ENCODE measurements around the gene SNTB2. TPM values are rescaled to one million over a fixed set of nuclear protein-coding genes. Genes with fewer than 3 reads are reported as not detected.
A peak's percentile ranks its signal among the peaks of the same experiment; 100 is the strongest.

The SNTB2 gene
- total RNA-seq, 1 donor, result 35.5 TPM

DNA sequence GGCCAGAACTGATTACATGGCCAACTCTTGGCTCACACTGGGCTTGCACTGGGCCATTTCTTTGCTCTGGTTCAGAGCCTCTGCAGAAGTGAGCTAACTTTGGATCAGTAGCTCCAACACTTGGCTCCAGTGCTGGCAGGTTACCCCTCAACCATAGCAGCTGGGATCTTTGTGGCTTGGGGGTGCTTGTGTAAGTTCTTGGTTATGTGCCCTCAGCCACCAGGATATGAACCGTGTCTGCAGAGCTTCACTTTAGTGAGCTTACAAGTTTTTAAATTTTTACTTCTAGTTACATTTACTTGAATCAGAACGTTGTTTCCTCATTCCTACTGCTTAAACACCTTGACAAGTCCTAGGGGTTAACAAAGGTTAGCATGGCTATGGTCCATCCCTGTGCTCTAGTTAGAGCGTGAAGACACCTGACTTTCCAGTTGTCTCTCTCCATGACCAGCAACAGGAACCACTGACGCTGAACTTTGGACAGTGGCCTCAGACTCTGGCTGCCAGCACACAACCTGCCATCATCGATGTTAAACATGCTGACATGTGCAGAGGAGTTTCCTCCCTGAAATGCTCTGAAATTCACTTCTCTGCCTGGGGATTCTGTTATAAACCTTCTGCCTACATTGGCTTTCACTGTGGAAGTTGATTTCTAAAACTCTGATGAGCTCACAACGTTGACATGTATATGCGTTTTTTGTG is 139.4 kb downstream of the SNTB2 start:
- Histone ChIP-seq H3K4me3 (ENCODE audit: insufficient read depth, low read length) (no peak overlapping the region), H3K4me1 (ENCODE audit: insufficient read depth, low read length) (peaks cover 30% of the 10 kb centered on the region), H2AFZ (ENCODE audit: low read length) (no peak overlapping the region), H4K20me1 (ENCODE audit: insufficient read depth, low read length) (peaks cover 41% of the 10 kb centered on the region), H3K27ac (ENCODE audit: low read depth, low read length) (no peak overlapping the region), H3K79me2 (ENCODE audit: insufficient read depth, low read length) (peaks cover 81% of the 10 kb centered on the region), H3K27me3 (ENCODE audit: insufficient read depth, low read length) (no peaks in the 10 kb centered on the region), H3K4me2 (ENCODE audit: insufficient read depth, low read length) (no peak overlapping the region), H3K36me3 (ENCODE audit: insufficient read depth, low read length) (peaks cover 67% of the 10 kb centered on the region), H3K9me3 (ENCODE audit: low read depth, low read length) (no peaks in the 10 kb centered on the region)
- TF ChIP-seq CTCF (IDR thresholded peaks at IDR 0.05; ENCODE audit: extremely low read depth, low read depth, low read length), result no peak
- no peak for DNase-seq (ENCODE audit: insufficient read length, low spot score, missing footprints)

DNA sequence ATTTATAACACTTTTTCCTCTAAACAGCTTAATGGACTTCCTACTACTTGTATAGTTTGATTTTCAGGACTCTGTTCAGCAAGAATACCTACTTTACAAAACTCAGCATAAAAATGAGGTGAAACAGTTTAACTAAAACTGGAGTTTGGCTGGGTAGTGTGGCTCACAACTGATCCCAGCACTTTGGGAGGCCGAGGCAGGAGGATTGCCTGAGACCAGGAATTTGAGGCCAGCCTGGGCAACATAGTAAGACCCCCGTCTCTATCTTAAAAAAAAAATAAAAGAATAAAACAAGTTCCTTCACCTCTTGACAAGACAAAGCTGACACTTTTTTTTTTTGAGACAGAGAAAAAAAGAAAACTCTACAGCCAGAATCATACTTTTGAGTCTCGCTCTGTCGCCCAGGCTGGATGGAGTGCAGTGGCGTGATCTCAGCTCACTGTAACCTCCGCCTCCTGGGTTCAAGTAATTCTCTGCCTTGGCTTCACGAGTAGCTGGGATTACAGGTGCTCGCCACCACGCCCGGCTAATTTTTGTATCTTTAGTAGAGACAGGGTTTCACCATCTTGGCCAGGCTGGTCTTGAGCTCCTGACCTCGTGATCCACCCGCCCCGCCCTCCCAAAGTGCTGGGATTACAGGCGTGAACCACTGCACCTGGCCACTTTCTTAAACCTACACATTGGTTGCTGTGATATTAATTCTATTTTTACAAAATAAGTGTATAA is 140.8 kb downstream of the SNTB2 start:
- TF ChIP-seq CTCF (IDR thresholded peaks at IDR 0.05; ENCODE audit: extremely low read depth, low read depth, low read length), result no peak
- peaks cover 31% of the 10 kb centered on the region for H4K20me1 ChIP-seq (ENCODE audit: insufficient read depth, low read length)
- no peak for DNase-seq (ENCODE audit: insufficient read length, low spot score, missing footprints)
- no peaks in the 10 kb centered on the region for H3K9me3 ChIP-seq (ENCODE audit: low read depth, low read length)
- no peaks in the 10 kb centered on the region for H3K27me3 ChIP-seq (ENCODE audit: insufficient read depth, low read length)
- no peak overlapping the region for H2AFZ ChIP-seq (ENCODE audit: low read length)
- H3K79me2 ChIP-seq (ENCODE audit: insufficient read depth, low read length), result peaks cover 73% of the 10 kb centered on the region
- H3K27ac ChIP-seq (ENCODE audit: low read depth, low read length), result no peak overlapping the region
- peak overlapping the region; percentile 87 for H3K4me2 ChIP-seq (ENCODE audit: insufficient read depth, low read length)
- H3K4me1 ChIP-seq (ENCODE audit: insufficient read depth, low read length), result peaks cover 30% of the 10 kb centered on the region
- H3K36me3 ChIP-seq (ENCODE audit: insufficient read depth, low read length), result peaks cover 66% of the 10 kb centered on the region
- no peak overlapping the region for H3K4me3 ChIP-seq (ENCODE audit: insufficient read depth, low read length)

DNA sequence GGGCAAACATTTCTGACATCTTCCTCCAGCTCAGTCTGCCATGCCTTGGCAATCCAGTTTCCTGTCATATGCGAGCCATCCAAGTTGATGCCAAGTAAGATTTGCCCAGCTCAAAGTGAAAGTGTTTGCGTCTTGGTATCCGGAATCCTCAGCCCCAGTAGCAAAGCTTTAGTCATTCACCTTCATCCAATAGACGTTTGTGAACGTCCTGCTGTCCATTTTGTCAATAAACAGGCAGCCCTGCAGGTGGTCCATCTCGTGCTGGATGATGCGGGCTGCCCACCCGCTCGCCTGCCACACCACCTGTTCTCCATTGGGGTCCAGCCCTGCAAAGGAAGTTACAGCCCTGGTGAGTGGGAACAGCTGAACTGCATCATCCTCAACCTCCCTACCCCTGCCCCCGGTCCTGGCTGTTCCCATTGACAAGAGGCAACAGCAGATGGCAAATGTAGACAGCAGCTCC is 141.9 kb downstream of the SNTB2 start:
- Histone ChIP-seq H2AFZ (ENCODE audit: low read length) (no peak overlapping the region), H3K4me2 (ENCODE audit: insufficient read depth, low read length) (peak overlapping the region; percentile 87), H3K36me3 (ENCODE audit: insufficient read depth, low read length) (peaks cover 62% of the 10 kb centered on the region), H3K4me1 (ENCODE audit: insufficient read depth, low read length) (peaks cover 30% of the 10 kb centered on the region), H3K27ac (ENCODE audit: low read depth, low read length) (peak overlapping the region; percentile 23), H3K79me2 (ENCODE audit: insufficient read depth, low read length) (peaks cover 70% of the 10 kb centered on the region), H3K9me3 (ENCODE audit: low read depth, low read length) (no peaks in the 10 kb centered on the region), H4K20me1 (ENCODE audit: insufficient read depth, low read length) (peaks cover 28% of the 10 kb centered on the region), H3K4me3 (ENCODE audit: insufficient read depth, low read length) (peak overlapping the region; percentile 84), H3K27me3 (ENCODE audit: insufficient read depth, low read length) (no peaks in the 10 kb centered on the region)
- DNase-seq (ENCODE audit: insufficient read length, low spot score, missing footprints), result peak; percentile 81
- TF ChIP-seq CTCF (IDR thresholded peaks at IDR 0.05; ENCODE audit: extremely low read depth, low read depth, low read length), result no peak
